Skeletal muscle cell (primary cell): ENCODE results near the gene CALR3.
"Not testable (repeated sequence)": the region's sequence is repeated elsewhere in the genome, so short reads cannot be mapped to it uniquely, and the experiment has no call there.

Experiments
- DNase-seq: peaks from one replicate; pipeline ENCODE4 v3.0.0-alpha.2; 2010; ENCODE audit warnings: low read depth
- H3K4me3 ChIP-seq: 2 replicates; pipeline ENCODE4 v1.5.1; 2011; ENCODE audit warnings: low read depth, mild to moderate bottlenecking, control low read depth, low read length, moderate library complexity

CALR3 gene

DNA sequence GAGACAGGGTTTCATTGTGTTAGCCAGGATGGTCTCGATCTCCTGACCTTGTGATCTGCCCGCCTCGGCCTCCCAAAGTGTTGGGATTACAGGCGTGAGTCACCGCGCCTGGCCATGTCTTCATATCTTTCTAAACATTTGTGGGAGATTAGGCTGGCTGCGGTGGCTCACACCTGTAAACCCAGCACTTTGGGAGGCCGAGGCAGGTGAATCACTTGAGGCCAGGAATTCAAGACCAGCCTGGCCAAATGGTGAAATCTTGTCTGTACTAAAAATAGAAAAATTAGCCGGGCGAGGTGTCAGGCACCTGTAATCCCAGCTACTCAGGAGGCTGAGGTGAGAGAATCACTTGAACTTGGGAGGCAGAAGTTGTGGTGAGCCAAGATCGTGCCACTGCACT lies 10.2 kb upstream of the CALR3 start:
- not testable (repeated sequence) for H3K4me3 ChIP-seq, DNase-seq

DNA sequence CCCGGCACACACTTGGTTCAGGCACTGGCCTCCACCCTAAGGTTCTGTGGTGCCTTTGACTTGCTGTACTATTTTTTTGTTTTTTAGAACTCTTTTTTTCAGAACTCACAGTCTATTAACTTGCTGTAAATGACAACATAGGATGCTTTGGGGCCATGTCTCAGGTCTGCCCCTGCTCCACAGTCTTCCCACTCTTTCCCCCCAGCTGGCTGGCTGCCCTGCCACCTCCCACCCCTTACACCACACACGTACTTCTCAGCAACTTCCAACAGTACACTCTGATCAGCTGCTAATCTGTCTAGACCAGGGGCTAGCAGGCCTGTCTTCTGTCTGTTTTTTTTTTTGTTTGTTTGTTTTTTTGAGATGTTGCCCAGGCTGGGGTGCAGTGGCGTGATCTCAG lies 8.3 kb upstream of the CALR3 start:
- H3K4me3 ChIP-seq, result no peak overlapping the region
- DNase-seq, result no peak

DNA sequence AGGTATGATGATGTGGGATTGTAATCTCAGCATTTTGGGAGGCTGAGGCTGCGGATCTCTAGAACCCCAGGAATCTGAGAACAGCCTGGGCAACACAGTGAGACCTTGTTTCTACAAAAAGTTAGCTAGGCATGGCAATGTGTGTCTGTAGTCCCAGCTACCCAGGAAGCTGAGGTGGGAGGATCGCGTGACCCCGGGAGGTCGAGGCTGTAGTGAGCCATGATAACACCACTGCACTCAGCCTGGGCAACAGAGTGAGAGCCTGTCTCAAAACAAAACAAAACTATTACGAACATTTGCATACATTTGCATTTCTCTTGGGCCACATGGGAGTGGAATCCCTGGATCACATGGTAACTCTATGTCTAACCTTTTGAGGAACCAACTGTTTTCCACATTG lies 1.9 kb upstream of the CALR3 start:
- no peak overlapping the region for H3K4me3 ChIP-seq
- no peak for DNase-seq

DNA sequence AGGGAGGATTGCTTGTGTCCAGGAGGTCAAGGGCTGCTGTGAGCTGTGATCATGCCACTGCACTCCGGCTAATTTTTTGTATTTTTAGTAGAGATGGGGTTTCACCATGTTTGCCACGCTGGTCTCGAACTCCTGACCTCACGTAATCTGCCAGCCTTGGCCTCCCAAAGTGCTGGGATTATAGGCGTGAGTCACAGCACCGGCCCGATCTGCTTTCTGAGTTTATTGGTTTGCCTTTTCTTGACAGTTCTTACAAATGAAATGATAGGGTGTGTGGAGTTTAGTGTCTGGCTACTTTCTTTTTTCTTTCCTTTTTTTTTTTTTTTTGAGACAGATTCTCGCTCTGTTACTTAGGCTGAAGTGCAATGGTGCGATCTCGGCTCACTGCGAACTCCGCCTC lies 1.1 kb upstream of the CALR3 start:
- H3K4me3 ChIP-seq, result peak overlapping the region; percentile 84
- no peak for DNase-seq

DNA sequence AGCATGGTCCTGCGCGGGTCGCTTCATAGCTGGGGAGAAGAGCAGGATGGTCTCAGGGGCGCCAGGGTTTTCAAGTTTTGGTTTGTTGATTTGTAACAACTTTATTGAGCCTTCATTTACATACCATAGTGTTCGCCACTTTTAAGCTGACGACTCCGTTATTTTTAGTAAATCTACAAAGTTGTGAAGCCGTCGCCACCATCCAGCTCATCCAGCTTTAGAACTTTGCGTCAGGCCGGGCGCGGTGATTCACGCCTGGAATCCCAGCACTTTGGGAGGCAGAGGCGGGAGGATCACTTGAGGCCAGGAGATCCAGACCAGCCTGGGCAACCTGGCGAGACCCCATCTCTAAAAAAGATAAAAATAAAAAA lies 631 bp upstream of the CALR3 start:
- peak overlapping the region; percentile 84 for H3K4me3 ChIP-seq
- DNase-seq, result peak; percentile 7

DNA sequence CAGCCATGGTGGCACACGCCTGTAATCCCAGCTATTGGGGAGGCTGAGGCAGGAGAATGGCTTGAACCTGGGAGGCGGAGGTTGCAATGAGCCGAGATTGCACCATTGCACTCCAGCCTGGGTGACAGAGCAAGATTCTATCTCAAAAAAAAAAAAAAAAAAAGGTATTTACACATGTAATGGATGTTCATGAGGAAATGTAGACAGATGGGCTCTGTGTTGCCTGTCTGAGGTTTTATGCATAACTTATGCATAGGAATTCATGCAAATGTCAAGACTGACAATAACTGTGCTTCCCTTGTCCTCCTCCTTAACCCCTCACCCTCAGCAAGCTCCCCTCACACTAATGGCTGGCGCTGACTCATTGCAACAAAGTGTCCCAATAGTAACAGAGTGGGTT lies 9.5 kb downstream of the CALR3 start:
- H3K4me3 ChIP-seq, DNase-seq: not testable (repeated sequence)

DNA sequence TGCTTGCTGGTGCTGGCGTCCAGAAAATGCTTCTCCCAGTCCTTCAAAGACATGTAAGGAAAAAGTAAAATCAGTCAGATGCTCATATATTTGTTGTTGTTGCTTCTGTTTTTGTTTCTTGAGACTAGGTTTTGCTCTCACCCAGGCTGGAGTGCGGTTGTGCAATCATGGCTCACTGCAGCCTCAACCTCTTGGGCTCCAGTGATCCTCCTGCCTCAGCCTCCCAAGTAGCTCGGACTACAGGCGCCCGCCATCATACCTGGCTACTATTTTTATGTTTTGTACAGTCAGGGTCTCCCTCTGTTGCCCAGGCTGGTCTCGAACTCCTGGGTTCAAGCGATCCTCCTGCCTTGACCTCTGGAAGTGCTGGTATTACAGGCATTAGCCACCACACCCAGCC lies 13.2 kb downstream of the CALR3 start:
- H3K4me3 ChIP-seq, result no peak overlapping the region
- no peak for DNase-seq

DNA sequence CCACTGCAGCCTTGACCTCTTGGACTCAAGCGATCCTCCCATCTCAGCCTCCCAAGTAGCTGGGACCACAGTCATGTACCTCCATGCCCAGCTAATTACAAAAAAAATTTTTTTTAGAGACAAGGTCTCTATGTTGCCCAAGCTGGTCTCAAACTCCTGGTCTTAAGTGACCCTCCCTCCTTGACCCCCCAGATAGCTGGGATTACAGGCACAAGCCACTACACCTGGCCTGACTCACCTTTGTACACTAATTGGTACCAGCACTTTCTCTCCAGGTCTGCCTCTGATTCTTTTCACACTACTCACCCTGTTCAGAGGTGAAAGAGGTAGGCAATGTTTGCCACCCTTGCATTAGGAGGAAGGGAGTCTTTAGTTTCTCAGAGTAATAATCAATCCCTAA lies 18.7 kb downstream of the CALR3 start:
- H3K4me3 ChIP-seq, result no peak overlapping the region

DNA sequence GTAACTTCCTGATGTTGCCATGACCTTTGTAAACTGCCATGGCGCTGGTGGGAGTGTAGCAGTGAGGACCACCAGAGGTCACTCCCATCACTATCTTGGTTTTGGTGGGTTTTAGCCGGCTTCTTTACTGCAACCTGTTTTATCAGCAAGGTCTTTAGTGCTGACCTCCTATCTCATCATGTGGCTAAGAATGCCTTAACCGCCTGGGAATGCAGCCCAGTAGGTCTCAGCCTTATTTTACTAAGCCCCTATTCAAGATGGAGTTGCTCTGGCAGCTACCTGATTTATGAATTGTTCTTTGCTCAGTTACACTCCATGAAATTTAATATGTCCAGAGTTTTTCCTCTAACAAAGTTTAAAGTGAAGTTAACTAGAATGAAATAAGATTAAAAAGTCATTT lies 19.6 kb downstream of the CALR3 start:
- DNase-seq, result no peak
- H3K4me3 ChIP-seq, result no peak overlapping the region

More for the DNA sequence above, 18.7 kb downstream of the CALR3 start:
- no peak for DNase-seq

DNA sequence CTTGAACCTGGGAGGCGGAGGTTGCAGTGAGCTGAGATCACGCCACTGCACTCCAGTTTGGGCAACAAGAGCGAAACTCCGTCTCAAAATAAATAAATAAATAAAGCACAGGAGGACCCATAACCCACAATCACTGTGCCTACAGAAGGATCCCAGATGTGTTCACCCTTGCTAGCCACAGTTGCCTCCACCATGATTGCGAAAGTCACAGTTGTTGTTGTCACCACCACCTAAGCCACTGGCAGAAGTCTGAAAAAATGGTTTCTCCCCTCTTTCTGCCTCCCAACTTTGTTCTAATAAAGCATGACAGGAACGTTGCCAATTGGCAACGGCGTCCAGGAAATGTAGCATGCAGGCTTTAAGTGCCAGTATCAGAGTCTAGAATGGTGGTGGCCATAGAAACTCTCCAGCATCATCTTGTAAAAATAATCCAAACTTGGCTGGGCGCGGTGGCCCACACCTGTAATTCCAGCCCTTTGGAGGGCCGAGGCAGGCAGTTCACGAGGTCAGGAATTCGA lies 22.0 kb downstream of the CALR3 start:
- no peak for DNase-seq
- no peak overlapping the region for H3K4me3 ChIP-seq

DNA sequence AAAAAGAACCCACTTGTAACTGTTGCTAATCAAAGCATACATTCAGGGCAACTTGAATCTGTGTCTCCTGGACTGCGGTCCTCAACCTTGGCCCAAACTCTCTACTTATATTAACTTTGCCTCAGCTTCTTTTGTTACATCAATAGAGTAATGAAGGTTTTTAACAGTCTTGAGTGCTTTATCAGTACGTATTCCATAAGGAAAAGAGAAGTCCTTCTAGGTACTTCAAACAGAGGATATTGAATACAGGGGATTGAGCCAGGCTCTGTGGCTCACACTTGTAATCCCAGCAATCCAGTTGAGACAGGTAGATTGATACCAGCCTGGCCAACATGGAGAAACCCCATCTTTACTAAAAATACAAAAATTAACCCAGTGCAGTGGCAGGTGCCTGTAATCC lies 23.0 kb downstream of the CALR3 start:
- H3K4me3 ChIP-seq, result no peak overlapping the region
- no peak for DNase-seq

DNA sequence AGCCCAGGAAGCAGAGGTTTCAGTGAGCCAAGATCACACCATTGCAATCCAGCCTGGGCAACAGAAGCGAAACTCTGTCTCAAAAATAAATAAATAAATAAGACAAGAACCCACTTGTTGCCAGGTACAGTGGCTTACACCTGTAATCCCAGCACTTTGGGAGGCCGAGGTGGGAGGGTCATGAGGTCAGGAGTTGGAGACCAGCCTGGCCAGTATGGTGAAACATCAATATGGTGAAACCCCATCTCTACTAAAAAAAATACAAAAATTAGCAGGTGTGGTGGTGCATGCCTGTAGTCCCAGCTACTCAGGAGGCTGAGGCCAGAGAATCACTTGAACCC lies 23.4 kb downstream of the CALR3 start:
- H3K4me3 ChIP-seq, result peak overlapping the region; percentile 58
- DNase-seq, result not testable (repeated sequence)

DNA sequence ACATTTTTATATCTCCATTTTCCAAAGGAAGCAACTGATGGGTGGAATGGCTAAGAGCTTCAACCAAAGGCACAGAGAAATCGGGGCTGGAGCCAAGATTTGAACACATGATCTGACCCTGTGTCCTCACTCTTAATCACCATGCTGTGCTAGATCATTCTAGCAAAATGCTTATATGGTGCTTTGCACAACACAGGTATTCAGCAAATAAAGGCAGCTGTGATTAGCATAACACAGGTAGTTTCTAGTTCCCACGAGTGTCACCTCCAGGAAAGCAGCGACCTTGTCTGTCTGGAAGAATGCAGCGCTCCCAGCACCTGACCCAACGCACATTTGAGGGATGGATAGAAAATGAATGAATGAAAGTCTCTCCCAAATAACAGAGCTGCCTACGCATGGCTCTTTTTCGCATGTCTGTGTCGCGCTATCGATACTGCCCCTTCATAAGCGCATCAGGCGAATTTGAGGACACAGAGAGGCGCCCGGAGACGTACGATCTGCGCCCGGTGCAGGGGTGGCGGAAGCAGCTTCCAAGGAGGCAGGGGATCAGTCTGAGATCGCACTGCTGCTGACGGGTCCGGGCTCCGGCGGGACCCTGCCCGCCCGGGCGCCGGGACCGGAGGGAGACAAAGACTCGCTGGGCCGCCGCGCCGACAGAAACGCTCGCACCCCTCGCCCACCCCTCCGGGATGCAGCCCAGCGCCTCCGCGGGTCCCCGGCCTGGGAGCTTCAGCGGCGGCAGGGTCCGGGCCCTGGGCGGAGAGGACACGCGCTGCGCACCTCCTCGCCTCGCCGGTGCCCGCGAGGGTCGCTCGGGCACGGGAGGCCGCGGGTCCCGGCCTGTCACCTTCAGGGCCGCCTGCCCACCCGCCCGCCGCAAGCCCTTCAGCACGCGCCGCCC lies 24.8 kb downstream of the CALR3 start:
- DNase-seq, result peak; percentile 11
- H3K4me3 ChIP-seq, result peak overlapping the region; percentile 78

DNA sequence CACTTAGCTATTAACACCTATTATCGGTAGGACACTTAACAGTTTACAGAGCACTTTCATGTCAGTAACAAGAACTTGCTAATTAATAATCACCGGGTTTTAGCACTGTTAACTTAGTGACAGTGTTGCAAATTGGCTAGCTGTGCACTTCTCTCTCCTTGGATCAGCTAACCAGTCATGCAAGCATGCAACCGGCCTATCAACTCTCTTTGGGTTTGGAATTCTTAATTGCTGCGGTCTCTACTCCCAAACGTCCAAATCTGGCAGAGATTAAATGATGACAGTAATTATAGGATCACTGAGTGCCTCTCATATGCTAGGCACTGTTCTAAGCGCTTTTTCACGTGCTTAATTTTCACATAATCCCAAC lies 25.4 kb downstream of the CALR3 start:
- peak overlapping the region; percentile 78 for H3K4me3 ChIP-seq
- DNase-seq, result no peak

DNA sequence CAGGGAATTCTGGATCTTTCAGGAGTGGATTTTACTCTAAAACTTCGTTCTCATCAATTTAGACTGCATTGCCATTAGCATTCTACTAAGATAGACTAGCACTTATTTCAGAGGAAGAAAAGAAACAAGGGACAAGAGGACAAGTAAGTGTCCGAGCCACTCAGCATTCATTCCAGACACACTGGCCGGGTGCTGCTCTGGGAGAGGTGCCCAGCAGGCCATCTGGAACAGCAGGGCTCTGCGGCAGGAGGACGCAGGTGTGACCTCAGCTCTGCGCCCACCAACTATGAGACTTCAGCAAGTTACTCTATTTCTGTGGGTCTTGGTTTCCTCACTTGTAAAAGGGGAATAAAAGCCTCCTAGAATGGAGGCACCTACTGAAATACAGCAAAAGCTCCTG lies 28.4 kb downstream of the CALR3 start:
- no peak for DNase-seq
- H3K4me3 ChIP-seq, result no peak overlapping the region

DNA sequence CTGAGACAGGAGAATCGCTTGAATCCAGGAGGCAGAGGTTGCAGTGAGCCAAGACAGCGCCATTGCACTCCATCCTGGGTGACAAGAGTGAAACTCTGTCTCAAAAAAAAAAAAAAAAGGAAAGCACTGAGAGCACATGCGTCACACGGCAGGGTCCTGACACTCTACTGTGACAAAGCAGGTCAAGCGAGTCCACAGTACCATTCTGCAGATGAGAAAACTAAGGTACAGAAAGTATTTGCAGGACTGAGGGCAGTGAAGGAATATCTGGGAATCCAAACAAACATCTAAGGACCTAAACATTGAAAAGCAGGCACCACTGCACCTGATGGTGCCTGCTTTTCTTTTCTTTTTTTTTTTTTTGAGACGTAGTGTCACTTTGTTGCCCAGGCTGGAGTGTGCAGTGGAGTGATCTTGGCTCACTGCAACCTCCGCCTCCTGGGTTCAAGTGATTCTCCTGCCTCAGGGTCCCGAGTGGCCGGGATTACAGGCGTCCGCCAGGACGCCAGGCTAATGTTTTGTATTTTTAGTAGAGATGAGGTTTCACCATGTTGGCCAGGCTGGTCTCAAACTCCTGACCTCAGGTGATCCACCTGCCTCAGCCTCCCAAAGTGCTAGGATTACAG lies 29.1 kb downstream of the CALR3 start:
- DNase-seq, H3K4me3 ChIP-seq: not testable (repeated sequence)

DNA sequence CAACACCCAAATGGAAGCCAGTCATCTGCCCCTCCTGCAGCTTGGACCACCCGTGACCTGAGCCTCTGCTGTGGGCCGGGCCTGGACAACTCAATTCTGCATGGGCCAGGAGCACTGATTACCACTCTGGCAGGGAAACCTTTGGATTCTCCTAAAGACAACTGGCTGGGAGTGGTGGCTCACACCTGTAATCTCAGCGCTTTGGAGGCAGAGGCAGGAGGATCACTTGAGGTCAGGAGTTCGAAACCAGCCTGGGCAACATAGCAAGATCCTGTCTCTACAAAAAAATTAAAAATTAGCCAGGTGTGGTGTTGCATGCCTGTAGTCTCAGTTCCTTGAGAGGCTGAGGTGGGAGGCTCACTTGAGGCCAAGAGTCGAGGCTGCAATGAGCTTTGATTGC lies 30.7 kb downstream of the CALR3 start:
- no peak overlapping the region for H3K4me3 ChIP-seq
- DNase-seq, result no peak

DNA sequence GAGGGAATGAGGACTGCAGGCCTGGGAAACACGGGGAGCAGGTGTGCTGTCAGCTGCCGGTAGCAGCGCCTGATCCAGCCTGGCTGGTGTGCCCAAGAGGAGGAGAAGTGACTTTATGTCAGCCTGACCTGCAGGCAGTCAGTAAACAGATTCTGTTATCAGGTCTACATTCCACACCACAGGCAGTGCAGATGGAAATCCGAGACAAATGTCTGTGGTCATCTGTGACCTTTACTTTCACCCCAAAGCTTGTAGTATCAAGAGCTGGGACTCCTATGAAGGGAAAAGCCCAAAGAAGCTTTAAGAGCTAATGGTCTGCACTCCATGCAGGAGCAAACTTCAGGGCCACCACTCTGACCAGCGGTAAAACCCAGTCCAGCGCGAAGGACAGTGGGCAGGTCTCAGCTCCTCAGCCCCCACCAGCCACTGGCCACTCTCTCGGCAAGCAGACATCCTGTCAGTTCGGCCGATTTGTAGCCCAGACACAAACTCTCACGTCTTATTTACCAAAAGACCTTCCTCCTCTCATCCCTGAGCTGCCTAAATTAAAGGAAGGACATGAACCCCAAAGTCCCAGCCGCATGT lies 31.9 kb downstream of the CALR3 start:
- no peak overlapping the region for H3K4me3 ChIP-seq
- no peak for DNase-seq

DNA sequence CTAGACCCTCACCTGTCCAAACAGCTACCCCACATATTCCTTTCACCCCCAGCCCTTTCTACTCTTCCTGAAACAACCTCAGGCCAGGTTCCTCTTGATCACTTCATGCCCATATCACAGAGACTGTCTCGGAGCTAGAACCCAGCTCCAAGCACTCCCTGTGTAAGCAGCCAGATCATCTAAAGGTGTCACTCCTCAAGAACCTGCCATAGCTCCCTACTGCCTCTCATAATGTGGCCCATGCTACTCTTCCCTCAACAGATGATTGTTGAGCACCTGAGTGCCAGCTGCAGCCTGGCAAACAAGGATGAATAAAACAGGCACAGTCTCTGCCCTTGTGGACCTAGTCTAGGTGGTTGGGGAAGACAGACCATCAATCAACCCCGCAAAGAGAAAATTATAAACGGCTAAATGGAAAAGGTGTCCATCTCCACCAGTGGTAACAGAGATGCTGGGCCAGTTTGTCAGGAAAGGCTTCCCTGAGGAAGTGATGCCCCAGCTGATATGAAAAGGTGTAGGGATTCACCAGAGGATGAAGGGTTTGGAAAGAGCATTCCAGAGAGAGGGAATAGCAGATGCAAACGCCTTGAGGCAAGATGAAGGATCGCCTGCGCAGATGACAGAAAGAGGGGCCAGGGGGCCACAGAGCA lies 32.5 kb downstream of the CALR3 start:
- no peak overlapping the region for H3K4me3 ChIP-seq
- no peak for DNase-seq

DNA sequence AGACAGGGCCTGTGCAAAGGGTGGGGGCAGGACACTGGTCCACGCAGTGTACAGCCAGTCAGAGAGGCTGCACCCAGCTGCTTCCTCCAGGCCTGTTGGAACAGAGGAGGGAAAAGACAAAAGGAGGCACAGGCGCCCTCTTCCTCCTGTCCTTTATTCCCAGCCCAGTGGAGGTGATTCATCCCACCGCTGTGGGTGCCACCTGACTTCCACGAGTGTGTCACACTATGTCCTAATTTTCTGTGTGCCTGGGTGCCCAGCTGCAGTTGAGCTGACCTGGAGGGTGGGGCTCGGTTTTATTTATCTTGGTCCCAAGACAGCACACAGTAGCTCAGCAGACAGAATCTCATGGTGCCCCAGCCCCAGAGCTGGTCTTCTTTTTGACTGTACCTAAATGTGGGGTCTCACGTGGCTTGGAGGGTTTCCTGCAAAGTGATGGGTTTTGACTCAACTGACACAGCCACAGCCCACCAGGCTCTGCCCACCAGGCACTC lies 33.2 kb downstream of the CALR3 start:
- DNase-seq, result no peak
- no peak overlapping the region for H3K4me3 ChIP-seq
